Neural cell (in vitro differentiated cells): ENCODE measurements around the gene DOCK4.

Experiments
- CTCF ChIP-seq: fragments of 450-650 bp; IDR thresholded peaks from 2 replicates; pipeline ENCODE4 v1.5.1; 2014; ENCODE audit warnings: antibody characterized with exemption, mild to moderate bottlenecking, moderate library complexity; ENCODE audit not compliant: poor library complexity, severe bottlenecking
- EZH2 ChIP-seq: fragments of 200-600, 300-800 bp; shearing (Covaris generic), sonication (generic); IDR thresholded peaks from 2 replicates; pipeline ENCODE4 v1.6.1; 2014; ENCODE audit warnings: antibody characterized with exemption, low read length, borderline replicate concordance, mild to moderate bottlenecking; ENCODE audit not compliant: insufficient read depth, poor library complexity, severe bottlenecking
- POLR2AphosphoS5 ChIP-seq: IDR thresholded peaks from 2 replicates; pipeline ENCODE4 v1.6.1; 2012
- TF ChIP-seq, protein P1 (sequence below): IDR thresholded peaks from 2 replicates; pipeline ENCODE4 v1.6.1; 2012; ENCODE audit warnings: borderline replicate concordance

GRCh38 chr7:111953611-111954010 lies 252.6 kb downstream of the DOCK4 start:
- TF ChIP-seq CTCF = no peak
- TF ChIP-seq EZH2 = no peak
- no peak for TF ChIP-seq POLR2AphosphoS5
- TF ChIP-seq, protein P1, sequence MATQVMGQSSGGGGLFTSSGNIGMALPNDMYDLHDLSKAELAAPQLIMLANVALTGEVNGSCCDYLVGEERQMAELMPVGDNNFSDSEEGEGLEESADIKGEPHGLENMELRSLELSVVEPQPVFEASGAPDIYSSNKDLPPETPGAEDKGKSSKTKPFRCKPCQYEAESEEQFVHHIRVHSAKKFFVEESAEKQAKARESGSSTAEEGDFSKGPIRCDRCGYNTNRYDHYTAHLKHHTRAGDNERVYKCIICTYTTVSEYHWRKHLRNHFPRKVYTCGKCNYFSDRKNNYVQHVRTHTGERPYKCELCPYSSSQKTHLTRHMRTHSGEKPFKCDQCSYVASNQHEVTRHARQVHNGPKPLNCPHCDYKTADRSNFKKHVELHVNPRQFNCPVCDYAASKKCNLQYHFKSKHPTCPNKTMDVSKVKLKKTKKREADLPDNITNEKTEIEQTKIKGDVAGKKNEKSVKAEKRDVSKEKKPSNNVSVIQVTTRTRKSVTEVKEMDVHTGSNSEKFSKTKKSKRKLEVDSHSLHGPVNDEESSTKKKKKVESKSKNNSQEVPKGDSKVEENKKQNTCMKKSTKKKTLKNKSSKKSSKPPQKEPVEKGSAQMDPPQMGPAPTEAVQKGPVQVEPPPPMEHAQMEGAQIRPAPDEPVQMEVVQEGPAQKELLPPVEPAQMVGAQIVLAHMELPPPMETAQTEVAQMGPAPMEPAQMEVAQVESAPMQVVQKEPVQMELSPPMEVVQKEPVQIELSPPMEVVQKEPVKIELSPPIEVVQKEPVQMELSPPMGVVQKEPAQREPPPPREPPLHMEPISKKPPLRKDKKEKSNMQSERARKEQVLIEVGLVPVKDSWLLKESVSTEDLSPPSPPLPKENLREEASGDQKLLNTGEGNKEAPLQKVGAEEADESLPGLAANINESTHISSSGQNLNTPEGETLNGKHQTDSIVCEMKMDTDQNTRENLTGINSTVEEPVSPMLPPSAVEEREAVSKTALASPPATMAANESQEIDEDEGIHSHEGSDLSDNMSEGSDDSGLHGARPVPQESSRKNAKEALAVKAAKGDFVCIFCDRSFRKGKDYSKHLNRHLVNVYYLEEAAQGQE = no peak
